ENCODE measurements around the gene RTEL1. TPM values are rescaled to one million over a fixed set of nuclear protein-coding genes. Genes with fewer than 3 reads are reported as not detected.
A peak's percentile ranks its signal among the peaks of the same experiment; 100 is the strongest.
"Not testable (repeated sequence)": the region's sequence is repeated elsewhere in the genome, so short reads cannot be mapped to it uniquely, and the experiment has no call there.

RTEL1 gene
- total RNA-seq, 4 donors from 2014 or later, result 8.5 to 38.3 (median 12.7) TPM

DNA sequence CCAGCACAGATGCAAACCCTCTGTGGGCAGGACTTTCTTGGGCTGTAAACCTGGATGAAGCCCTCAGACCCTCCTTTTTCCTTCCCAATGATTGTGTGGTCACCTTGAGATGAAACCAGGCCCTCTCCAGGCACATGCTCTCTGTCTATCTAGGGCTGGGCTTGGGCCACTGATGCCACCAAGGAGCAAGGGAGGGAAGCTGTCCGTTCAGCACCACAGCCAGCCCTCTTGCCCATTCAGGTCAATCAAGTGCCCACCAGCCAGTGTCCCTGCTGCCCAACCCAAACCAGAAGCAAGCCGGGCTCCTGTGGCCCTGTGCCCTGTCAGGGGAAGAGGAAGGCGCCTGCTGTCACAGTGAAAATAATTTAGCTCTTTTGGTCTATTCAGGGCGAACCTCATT, 12.9 kb upstream of the RTEL1 start:
- WGBS, 2 donors, result 81 to 89% methylated on average over 4 of the region's 4 CpGs
- intact Hi-C loops (cut with DNase I; ENCODE audit: low total_unique reads), result no loop called here
- TF ChIP-seq, protein P1, sequence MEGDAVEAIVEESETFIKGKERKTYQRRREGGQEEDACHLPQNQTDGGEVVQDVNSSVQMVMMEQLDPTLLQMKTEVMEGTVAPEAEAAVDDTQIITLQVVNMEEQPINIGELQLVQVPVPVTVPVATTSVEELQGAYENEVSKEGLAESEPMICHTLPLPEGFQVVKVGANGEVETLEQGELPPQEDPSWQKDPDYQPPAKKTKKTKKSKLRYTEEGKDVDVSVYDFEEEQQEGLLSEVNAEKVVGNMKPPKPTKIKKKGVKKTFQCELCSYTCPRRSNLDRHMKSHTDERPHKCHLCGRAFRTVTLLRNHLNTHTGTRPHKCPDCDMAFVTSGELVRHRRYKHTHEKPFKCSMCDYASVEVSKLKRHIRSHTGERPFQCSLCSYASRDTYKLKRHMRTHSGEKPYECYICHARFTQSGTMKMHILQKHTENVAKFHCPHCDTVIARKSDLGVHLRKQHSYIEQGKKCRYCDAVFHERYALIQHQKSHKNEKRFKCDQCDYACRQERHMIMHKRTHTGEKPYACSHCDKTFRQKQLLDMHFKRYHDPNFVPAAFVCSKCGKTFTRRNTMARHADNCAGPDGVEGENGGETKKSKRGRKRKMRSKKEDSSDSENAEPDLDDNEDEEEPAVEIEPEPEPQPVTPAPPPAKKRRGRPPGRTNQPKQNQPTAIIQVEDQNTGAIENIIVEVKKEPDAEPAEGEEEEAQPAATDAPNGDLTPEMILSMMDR (IDR thresholded peaks at IDR 0.05), result no peak
- TF ChIP-seq POLR2A (IDR thresholded peaks at IDR 0.05), result no peak
- DNase-seq (ENCODE audit: low spot score in 2 of 2), result no peak
- no peak overlapping the region for H3K4me3 ChIP-seq (ENCODE audit: low read depth, poor library complexity, severe bottlenecking)

DNA sequence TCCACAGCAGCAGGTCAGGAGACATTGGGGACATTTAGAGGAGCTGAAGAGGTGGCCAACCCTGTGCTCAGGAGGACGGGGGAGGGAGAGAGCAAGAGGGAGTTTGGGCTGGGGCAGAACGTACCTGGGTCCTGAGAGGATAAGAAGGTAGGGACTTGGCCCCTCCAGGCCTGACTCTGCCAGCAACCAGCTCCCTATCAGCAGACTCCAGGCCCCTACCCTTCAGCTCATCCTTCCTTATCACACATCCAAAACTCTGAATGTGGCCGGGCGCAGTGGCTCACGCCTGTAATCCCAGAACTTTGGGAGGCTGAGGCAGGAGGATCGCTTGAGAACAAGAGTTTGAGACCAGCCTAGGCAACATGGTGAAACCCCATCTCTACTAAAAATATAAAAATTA, 9.9 kb upstream of the RTEL1 start:
- 87 to 93% methylated on average over 6 of the region's 6 CpGs for WGBS, 2 donors
- intact Hi-C loops (cut with DNase I; ENCODE audit: low total_unique reads), result no loop called here
- TF ChIP-seq, protein P1 (IDR thresholded peaks at IDR 0.05), result no peak
- no peak for TF ChIP-seq POLR2A (IDR thresholded peaks at IDR 0.05)
- DNase-seq (ENCODE audit: low spot score in 2 of 2), result no peak
- no peak overlapping the region for H3K4me3 ChIP-seq (ENCODE audit: low read depth, poor library complexity, severe bottlenecking)

DNA sequence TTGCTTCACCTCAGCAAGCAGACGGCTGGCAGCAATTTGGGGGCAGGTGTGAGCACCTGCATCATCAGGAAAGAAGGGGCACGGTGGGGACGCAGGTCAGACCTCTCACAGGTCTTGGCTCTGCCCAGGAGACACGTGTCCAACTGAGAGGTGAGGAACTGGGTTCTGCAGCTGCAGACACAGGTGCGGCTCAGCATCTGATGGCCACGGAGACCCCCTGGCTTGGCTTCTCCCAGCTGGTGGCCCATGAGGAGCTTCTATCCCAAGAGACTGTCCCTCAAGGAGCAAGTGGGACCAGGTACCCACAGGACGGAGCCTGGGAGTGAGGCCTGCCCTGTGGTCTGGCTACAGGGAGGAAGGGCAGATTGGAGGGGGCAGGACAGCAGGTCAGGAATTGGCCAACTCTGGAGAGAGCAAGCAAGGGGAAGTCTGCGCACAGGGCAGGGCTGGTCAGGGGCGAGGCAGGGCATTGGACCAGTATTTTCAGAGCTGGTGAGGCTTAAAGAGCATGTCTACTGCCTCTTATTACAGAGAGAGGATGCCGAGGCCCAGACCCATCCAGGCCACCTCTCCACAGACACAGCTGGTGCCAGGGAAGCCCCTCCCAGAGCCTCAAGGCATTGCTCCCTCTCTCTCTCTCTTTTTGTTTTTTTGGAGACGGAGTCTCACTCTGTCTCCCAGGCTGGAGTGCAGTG, 9.1 kb upstream of the RTEL1 start:
- no peak for TF ChIP-seq POLR2A (IDR thresholded peaks at IDR 0.05)
- TF ChIP-seq, protein P1 (IDR thresholded peaks at IDR 0.05), result no peak
- WGBS, 2 donors, result 77 to 82% methylated on average over 11 of the region's 11 CpGs
- no peak for DNase-seq (ENCODE audit: low spot score in 2 of 2)
- H3K4me3 ChIP-seq (ENCODE audit: low read depth, poor library complexity, severe bottlenecking), result no peak overlapping the region
- intact Hi-C loops (cut with DNase I; ENCODE audit: low total_unique reads), result no loop called here

DNA sequence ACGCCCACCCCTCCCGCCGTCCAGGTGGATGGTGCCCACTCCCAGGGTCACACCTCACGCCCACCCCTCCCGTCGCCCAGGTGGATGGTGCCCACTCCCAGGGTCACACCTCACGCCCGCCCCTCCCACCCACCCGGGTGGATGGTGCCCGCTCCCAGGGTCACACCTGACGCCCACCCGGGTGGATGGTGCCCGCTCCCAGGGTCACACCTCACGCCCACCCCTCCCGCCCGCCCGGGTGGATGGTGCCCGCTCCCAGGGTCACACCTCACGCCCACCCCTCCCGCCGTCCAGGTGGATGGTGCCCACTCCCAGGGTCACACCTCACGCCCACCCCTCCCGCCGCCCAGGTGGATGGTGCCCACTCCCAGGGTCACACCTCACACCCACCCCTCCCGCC, 7.6 kb upstream of the RTEL1 start:
- DNase-seq (ENCODE audit: low spot score in 2 of 2); intact Hi-C loops (cut with DNase I; ENCODE audit: low total_unique reads); H3K4me3 ChIP-seq (ENCODE audit: low read depth, poor library complexity, severe bottlenecking): not testable (repeated sequence)
- WGBS, 2 donors, result 92 to 96% methylated on average over 4 to 8 of the region's 25 CpGs

DNA sequence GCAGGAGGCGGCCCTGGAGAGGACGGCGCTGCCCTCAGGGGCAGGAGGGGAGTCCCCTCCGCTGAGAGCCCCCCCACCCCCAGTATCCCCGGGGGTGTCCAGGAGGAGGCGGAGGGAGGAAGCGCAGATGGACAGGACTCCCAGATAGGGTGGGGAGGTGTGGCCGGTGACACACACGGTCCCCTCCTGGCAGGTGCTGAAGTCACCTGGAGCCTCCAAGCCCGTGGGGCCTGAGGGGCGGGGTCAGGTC, 6.2 kb upstream of the RTEL1 start:
- DNase-seq (ENCODE audit: low spot score in 2 of 2), result no peak
- WGBS, 2 donors, result 12 to 18% methylated on average over 8 to 11 of the region's 11 CpGs
- TF ChIP-seq, protein P1 (IDR thresholded peaks at IDR 0.05), result no peak
- no peak for TF ChIP-seq POLR2A (IDR thresholded peaks at IDR 0.05)
- no peak overlapping the region for H3K4me3 ChIP-seq (ENCODE audit: low read depth, poor library complexity, severe bottlenecking)
- intact Hi-C loops (cut with DNase I; ENCODE audit: low total_unique reads), result no loop called here

DNA sequence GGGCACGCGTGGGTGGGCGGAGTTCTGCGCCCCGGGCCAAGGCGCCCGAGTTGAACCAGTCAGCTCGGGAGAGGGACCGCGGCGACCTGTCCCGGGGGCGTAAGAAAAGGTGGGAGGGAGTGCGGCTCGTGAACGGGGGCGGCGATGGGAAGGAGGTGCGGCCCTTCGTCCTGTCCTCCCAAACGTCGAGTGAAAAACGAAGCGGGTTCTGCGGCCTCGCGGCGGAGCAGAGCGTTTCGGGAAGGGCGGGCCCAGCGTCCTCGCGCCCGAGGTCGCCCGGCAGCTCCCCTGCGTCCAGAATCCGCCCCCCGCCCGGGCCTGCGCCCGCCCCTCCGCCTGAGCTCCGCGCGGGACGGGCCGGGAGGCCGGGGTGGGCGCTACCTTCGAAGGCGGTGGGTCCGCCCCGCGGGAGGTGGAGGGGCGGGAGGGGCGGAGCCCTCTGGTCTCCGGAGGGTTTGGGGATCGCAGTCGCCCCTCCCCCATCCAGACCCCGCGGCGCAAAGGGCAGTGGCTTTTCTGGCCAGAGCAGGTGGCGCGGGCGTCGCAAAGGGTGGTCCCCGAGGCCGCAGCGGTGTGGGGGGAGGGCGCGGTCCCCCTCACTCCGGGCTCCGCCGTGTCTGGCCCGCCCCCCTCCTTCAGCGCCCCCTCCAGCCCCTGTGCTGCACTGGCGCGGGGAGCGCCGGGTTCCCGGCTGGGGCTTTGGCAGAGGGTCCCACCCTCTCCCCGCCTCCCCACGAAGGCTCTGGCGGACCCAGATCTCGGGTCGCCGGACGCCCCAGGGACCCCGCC, 5.7 kb upstream of the RTEL1 start:
- 0 to 1% methylated on average over 58 to 68 of the region's 91 CpGs for WGBS, 2 donors
- H3K4me3 ChIP-seq (ENCODE audit: low read depth, poor library complexity, severe bottlenecking), result peak overlapping the region; percentile 31
- intact Hi-C loops (cut with DNase I; ENCODE audit: low total_unique reads), result no loop called here
- DNase-seq (ENCODE audit: low spot score in 2 of 2), result no peak
- TF ChIP-seq, protein P1 (IDR thresholded peaks at IDR 0.05), result no peak
- no peak for TF ChIP-seq POLR2A (IDR thresholded peaks at IDR 0.05)

All from lower leg skin (tissue), 4 donors.